Stimulated activated CD4-positive, alpha-beta T cell treated with anti-CD3 and anti-CD28 coated beads, Interleukin-12 subunit alpha, Interleukin-12 subunit beta, amount 100 ng/mL, for 4 hours (primary cell): Measurements from ENCODE around the gene MUS81.

Source experiments
- DNase-seq: peaks from one replicate; pipeline ENCODE4 v3.0.0-alpha.2; 2020

MUS81 gene

GRCh38 chr11:65892661-65893317 is 32.6 kb downstream of the MUS81 start:
- DNase-seq = no peak

GRCh38 chr11:65894034-65894591 is 33.9 kb downstream of the MUS81 start:
- no peak for DNase-seq

GRCh38 chr11:65895482-65895981 is 35.3 kb downstream of the MUS81 start:
- no peak for DNase-seq

GRCh38 chr11:65896034-65896999 is 36.1 kb downstream of the MUS81 start:
- DNase-seq = no peak

GRCh38 chr11:65897020-65897471 is 36.8 kb downstream of the MUS81 start:
- DNase-seq = no peak

GRCh38 chr11:65898656-65899355 is 38.6 kb downstream of the MUS81 start:
- DNase-seq = no peak

- DNase-seq = peak; percentile 78
These were observed 39.3 kb downstream of the MUS81 start for GRCh38 chr11:65899356-65900124.

- DNase-seq = peak; percentile 94
These were observed 40.1 kb downstream of the MUS81 start, which contains the start of gene FOSL1 for GRCh38 chr11:65900125-65900898. Gene FOSL1, minus strand, starts transcription at chr11:65900388. Its CDS starts 49 bp downstream, at chr11:65900339.

- no peak for DNase-seq
These were observed 40.6 kb downstream of the MUS81 start for GRCh38 chr11:65900899-65901180.

- DNase-seq = no peak
These were observed 42.8 kb downstream of the MUS81 start for GRCh38 chr11:65903068-65903481.

GRCh38 chr11:65903715-65904114 is 43.5 kb downstream of the MUS81 start:
- DNase-seq = no peak

- DNase-seq = no peak
These were observed 46.4 kb downstream of the MUS81 start for GRCh38 chr11:65906602-65907001.

- DNase-seq = no peak
These were observed 47.6 kb downstream of the MUS81 start for GRCh38 chr11:65907878-65908277.

GRCh38 chr11:65911682-65912568 is 51.7 kb downstream of the MUS81 start:
- DNase-seq = no peak

- no peak for DNase-seq
These were observed 52.6 kb downstream of the MUS81 start for GRCh38 chr11:65912845-65913244.

GRCh38 chr11:65915101-65915820 is 55.0 kb downstream of the MUS81 start:
- DNase-seq = no peak

- no peak for DNase-seq
These were observed 55.6 kb downstream of the MUS81 start for GRCh38 chr11:65915821-65916251.
